ENCODE results near the gene AP3B1.
"Not testable (repeated sequence)": the region's sequence is repeated elsewhere in the genome, so short reads cannot be mapped to it uniquely, and the experiment has no call there.

- TF ChIP-seq CTCF (IDR thresholded peaks at IDR 0.05); POLR2AphosphoS5 (IDR thresholded peaks at IDR 0.05; ENCODE audit: insufficient read depth in 1 of 2, low read depth in 1 of 2); POLR2A (IDR thresholded peaks at IDR 0.05): not testable (repeated sequence)
Measured at GRCh38 chr5:78170335-78170734, 124.2 kb downstream of the AP3B1 start.
